ENCODE measurements around the gene C5AR2.
"Not testable (repeated sequence)": the region's sequence is repeated elsewhere in the genome, so short reads cannot be mapped to it uniquely, and the experiment has no call there.

C5AR2 gene

GRCh38 chr19:47387623-47388022, 55.6 kb downstream of the C5AR2 start:
- DNase-seq (ENCODE audit: low read depth in 3 of 3) = not testable (repeated sequence)

- DNase-seq (ENCODE audit: low read depth in 3 of 3) = not testable (repeated sequence)
These were observed 56.7 kb downstream of the C5AR2 start for GRCh38 chr19:47388721-47389120.

GRCh38 chr19:47389150-47389556, 57.2 kb downstream of the C5AR2 start:
- no peak for DNase-seq (ENCODE audit: low read depth in 3 of 3)

GRCh38 chr19:47390533-47391488, 58.8 kb downstream of the C5AR2 start:
- no peak for DNase-seq (ENCODE audit: low read depth in 3 of 3)

GRCh38 chr19:47391510-47392223, 59.7 kb downstream of the C5AR2 start:
- DNase-seq (ENCODE audit: low read depth in 3 of 3) = peak; percentile 65 to 80 (median 75)

Measured in stimulated activated CD4-positive, alpha-beta T cell treated with anti-CD3 and anti-CD28 coated beads, TNF-alpha, amount 100 ng/mL, for 48 hours (primary cell).